HEK293 (cell line): ENCODE results near the gene MSMP.
A peak's percentile ranks its signal among the peaks of the same experiment; 100 is the strongest.

Source experiments
- GLIS1 ChIP-seq: fragments of 450-650 bp; formaldehyde crosslinking; IDR thresholded peaks from 2 replicates; pipeline ENCODE4 v1.5.1; 2016; ENCODE audit warnings: missing biosample characterization, missing genetic modification characterization
- OVOL3 ChIP-seq: fragments of 450-650 bp; formaldehyde crosslinking; IDR thresholded peaks from 2 replicates; pipeline ENCODE4 v1.5.1; 2016; ENCODE audit warnings: missing biosample characterization, missing genetic modification characterization
- PATZ1 ChIP-seq: fragments of 450-650 bp; formaldehyde crosslinking; IDR thresholded peaks from 2 replicates; pipeline ENCODE4 v1.5.1; 2016; ENCODE audit warnings: missing biosample characterization, missing genetic modification characterization
- PRDM1 ChIP-seq: fragments of 450-650 bp; formaldehyde crosslinking; IDR thresholded peaks from 2 replicates; pipeline ENCODE4; 2016; ENCODE audit warnings: missing biosample characterization, missing genetic modification characterization
- REST ChIP-seq: fragments of 450-650 bp; formaldehyde crosslinking; IDR thresholded peaks from 2 replicates; pipeline ENCODE4 v1.5.1; 2016; ENCODE audit warnings: missing biosample characterization, missing genetic modification characterization
- ZBTB20 ChIP-seq: fragments of 450-650 bp; formaldehyde crosslinking; IDR thresholded peaks from 2 replicates; pipeline ENCODE4 v1.5.1; 2016; ENCODE audit warnings: missing biosample characterization, missing genetic modification characterization
- ZIC2 ChIP-seq: fragments of 450-650 bp; formaldehyde crosslinking; IDR thresholded peaks from 2 replicates; pipeline ENCODE4 v1.5.1; 2016; ENCODE audit warnings: missing biosample characterization, missing genetic modification characterization
- ZNF10 ChIP-seq: fragments of 450-650 bp; formaldehyde crosslinking; IDR thresholded peaks from 2 replicates; pipeline ENCODE4 v1.5.1; 2017; ENCODE audit warnings: missing biosample characterization, missing genetic modification characterization
- ZNF114 ChIP-seq: fragments of 450-650 bp; formaldehyde crosslinking; IDR thresholded peaks from 2 replicates; pipeline ENCODE4 v1.5.0; 2017; ENCODE audit warnings: missing biosample characterization, missing genetic modification characterization
- ZNF140 ChIP-seq: fragments of 450-650 bp; formaldehyde crosslinking; IDR thresholded peaks from 2 replicates; pipeline ENCODE4 v1.5.1; 2016; ENCODE audit warnings: missing biosample characterization, missing genetic modification characterization
- ZNF175 ChIP-seq: fragments of 450-650 bp; formaldehyde crosslinking; IDR thresholded peaks from 2 replicates; pipeline ENCODE4 v1.5.1; 2016; ENCODE audit warnings: missing biosample characterization, missing genetic modification characterization
- ZNF19 ChIP-seq: fragments of 450-650 bp; formaldehyde crosslinking; IDR thresholded peaks from 2 replicates; pipeline ENCODE4; 2016; ENCODE audit warnings: missing biosample characterization, missing genetic modification characterization, low read depth
- ZNF221 ChIP-seq: fragments of 450-650 bp; formaldehyde crosslinking; IDR thresholded peaks from 2 replicates; pipeline ENCODE4 v1.5.1; 2017; ENCODE audit warnings: missing biosample characterization, missing genetic modification characterization, borderline replicate concordance
- ZNF23 ChIP-seq: fragments of 450-650 bp; formaldehyde crosslinking; IDR thresholded peaks from 2 replicates; pipeline ENCODE4 v1.5.1; 2016; ENCODE audit warnings: missing biosample characterization, missing genetic modification characterization, borderline replicate concordance
- ZNF24 ChIP-seq: fragments of 450-650 bp; formaldehyde crosslinking; IDR thresholded peaks from 2 replicates; pipeline ENCODE4 v1.5.1; 2016; ENCODE audit warnings: missing biosample characterization, missing genetic modification characterization
- ZNF280D ChIP-seq: fragments of 450-650 bp; formaldehyde crosslinking; IDR thresholded peaks from 2 replicates; pipeline ENCODE4 v1.5.1; 2016; ENCODE audit warnings: missing biosample characterization, missing genetic modification characterization
- ZNF354C ChIP-seq: fragments of 450-650 bp; formaldehyde crosslinking; IDR thresholded peaks from 2 replicates; pipeline ENCODE4 v1.5.1; 2016; ENCODE audit warnings: missing biosample characterization, missing genetic modification characterization, low read depth, borderline replicate concordance
- ZNF449 ChIP-seq: fragments of 450-650 bp; formaldehyde crosslinking; IDR thresholded peaks from 2 replicates; pipeline ENCODE4 v1.5.1; 2017; ENCODE audit warnings: missing biosample characterization, mild to moderate bottlenecking, missing genetic modification characterization, moderate library complexity
- ZNF510 ChIP-seq: fragments of 450-650 bp; formaldehyde crosslinking; IDR thresholded peaks from 2 replicates; pipeline ENCODE4 v1.5.1; 2018; ENCODE audit warnings: mild to moderate bottlenecking, missing genetic modification characterization, missing biosample characterization; ENCODE audit not compliant: insufficient replicate concordance
- ZNF555 ChIP-seq: fragments of 450-650 bp; formaldehyde crosslinking; conservative IDR thresholded peaks from 2 replicates; pipeline ENCODE4 v1.5.1; 2017; ENCODE audit warnings: missing biosample characterization, mild to moderate bottlenecking, missing genetic modification characterization, inconsistent platforms
- ZNF560 ChIP-seq: fragments of 450-650 bp; formaldehyde crosslinking; IDR thresholded peaks from 2 replicates; pipeline ENCODE4 v1.5.1; 2017; ENCODE audit warnings: missing biosample characterization, missing genetic modification characterization, borderline replicate concordance
- ZNF561 ChIP-seq: fragments of 450-650 bp; IDR thresholded peaks from 2 replicates; pipeline ENCODE4 v1.5.1; 2018; ENCODE audit warnings: missing biosample characterization, missing genetic modification characterization, borderline replicate concordance
- ZNF645 ChIP-seq: fragments of 450-650 bp; formaldehyde crosslinking; IDR thresholded peaks from 2 replicates; pipeline ENCODE4; 2016; ENCODE audit warnings: missing biosample characterization, missing genetic modification characterization
- ZNF654 ChIP-seq: fragments of 450-650 bp; formaldehyde crosslinking; IDR thresholded peaks from 2 replicates; pipeline ENCODE4 v1.5.1; 2016; ENCODE audit warnings: low read depth, missing biosample characterization, missing genetic modification characterization
- ZNF664 ChIP-seq: fragments of 450-650 bp; formaldehyde crosslinking; IDR thresholded peaks from 2 replicates; pipeline ENCODE4 v1.5.1; 2016; ENCODE audit warnings: missing biosample characterization, missing genetic modification characterization
- ZNF791 ChIP-seq: fragments of 450-650 bp; formaldehyde crosslinking; IDR thresholded peaks from 2 replicates; pipeline ENCODE4 v1.5.1; 2016; ENCODE audit warnings: missing biosample characterization, missing genetic modification characterization
- ZNF843 ChIP-seq: fragments of 450-650 bp; formaldehyde crosslinking; IDR thresholded peaks from 2 replicates; pipeline ENCODE4 v1.5.1; 2016; ENCODE audit warnings: missing biosample characterization, missing genetic modification characterization
- ZSCAN23 ChIP-seq: fragments of 450-650 bp; formaldehyde crosslinking; IDR thresholded peaks from 2 replicates; pipeline ENCODE4 v1.5.1; 2016; ENCODE audit warnings: missing biosample characterization, missing genetic modification characterization

MSMP gene

GRCh38 chr9:35732185-35732799 is 21.8 kb downstream of the MSMP start, which contains the start of the genes CREB3 and TLN1 (continued):
- TF ChIP-seq REST (tag by site-specific recombination): no peak
- TF ChIP-seq ZNF449 (tag by site-specific recombination): no peak
- TF ChIP-seq ZNF221: no peak
- TF ChIP-seq OVOL3 (tag by site-specific recombination): no peak
- no peak for TF ChIP-seq ZSCAN23
- TF ChIP-seq ZNF140 (tag by site-specific recombination): no peak
- TF ChIP-seq ZNF24 (tag by site-specific recombination): no peak; the same call in 1 of the 2 replicates
- TF ChIP-seq ZNF23 (tag by site-specific recombination): no peak
- no peak for TF ChIP-seq ZNF645 (tag by site-specific recombination)
- TF ChIP-seq ZNF560 (tag by site-specific recombination): no peak
- no peak for TF ChIP-seq ZNF654 (tag by site-specific recombination)
- no peak for TF ChIP-seq ZNF19
- TF ChIP-seq ZNF10: no peak
- TF ChIP-seq ZNF664 (tag by site-specific recombination): no peak
- no peak for TF ChIP-seq ZNF114
- peak; percentile 75; the same call in 1 of the 2 replicates for TF ChIP-seq PRDM1 (tag by site-specific recombination)
- TF ChIP-seq GLIS1 (tag by site-specific recombination): peak; percentile 42; the same call in 1 of the 2 replicates
- peak; percentile 62 for TF ChIP-seq PATZ1 (tag by site-specific recombination)
- TF ChIP-seq ZNF843 (tag by site-specific recombination): no peak
- TF ChIP-seq ZNF175: no peak
- TF ChIP-seq ZNF791 (tag by site-specific recombination): no peak
- no peak for TF ChIP-seq ZNF555 (tag by site-specific recombination)
- TF ChIP-seq ZNF510 (tag by site-specific recombination): no peak
- TF ChIP-seq ZNF561 (tag by site-specific recombination): 0 out of 2 replicates have a peak, but pooled peaks have one; percentile 80
- peak; percentile 59 for TF ChIP-seq ZIC2 (tag by site-specific recombination)
- TF ChIP-seq ZNF280D (tag by site-specific recombination): no peak
- TF ChIP-seq ZBTB20 (tag by site-specific recombination): peak; percentile 79; the same call in 1 of the 2 replicates
- TF ChIP-seq ZNF354C (tag by site-specific recombination): no peak
